Lung microvascular endothelial cell (primary cell): ENCODE measurements around the gene PIM1. TPM values are rescaled to one million over a fixed set of nuclear protein-coding genes. Genes with fewer than 3 reads are reported as not detected.
"Not testable (repeated sequence)": the region's sequence is repeated elsewhere in the genome, so short reads cannot be mapped to it uniquely, and the experiment has no call there.

Experiments used
- DNase-seq, 2 donors: peaks; one replicate each; pipeline versions ENCODE4 v3.0.0 to v3.0.0-alpha.2; 2010; ENCODE audit warnings: low read depth in 2 of 2
- total RNA-seq: library from RNA; depleted of rRNA; stranded (reverse); fragments of >200 nt; gene quantifications from 2 replicates; pipeline ENCODE4 v1.2.1, GENCODE V29; 2014

Gene PIM1
- total RNA-seq, 1 donor from 2014 or later = 0.40 TPM

DNA sequence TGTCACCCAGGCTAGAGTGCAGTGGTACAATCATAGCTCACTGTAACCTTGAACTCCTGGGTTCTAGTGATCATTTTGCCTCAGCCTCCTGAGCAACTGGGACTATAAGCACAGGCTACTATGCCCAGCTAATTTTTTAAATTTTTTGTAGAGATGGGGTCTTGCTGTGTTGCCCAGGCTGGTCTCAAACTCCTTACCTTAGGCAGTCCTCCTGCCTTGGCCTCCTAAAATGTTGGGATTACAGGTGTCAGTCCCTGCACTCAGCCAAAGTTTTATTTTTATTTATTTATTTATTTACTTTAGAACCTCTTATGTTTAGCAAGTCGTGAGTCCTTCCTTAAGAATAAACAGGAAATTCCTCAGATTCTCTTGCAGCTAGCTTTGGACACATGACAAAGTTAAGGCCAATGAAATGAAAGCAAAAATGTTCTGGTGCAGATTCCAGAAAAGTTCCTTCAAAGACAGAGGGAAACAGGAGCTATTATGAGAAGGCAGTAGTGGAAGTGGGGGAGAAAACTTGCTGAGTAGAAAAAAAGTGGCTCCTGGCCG, 19.1 kb downstream of the PIM1 start:
- no peak for DNase-seq

DNA sequence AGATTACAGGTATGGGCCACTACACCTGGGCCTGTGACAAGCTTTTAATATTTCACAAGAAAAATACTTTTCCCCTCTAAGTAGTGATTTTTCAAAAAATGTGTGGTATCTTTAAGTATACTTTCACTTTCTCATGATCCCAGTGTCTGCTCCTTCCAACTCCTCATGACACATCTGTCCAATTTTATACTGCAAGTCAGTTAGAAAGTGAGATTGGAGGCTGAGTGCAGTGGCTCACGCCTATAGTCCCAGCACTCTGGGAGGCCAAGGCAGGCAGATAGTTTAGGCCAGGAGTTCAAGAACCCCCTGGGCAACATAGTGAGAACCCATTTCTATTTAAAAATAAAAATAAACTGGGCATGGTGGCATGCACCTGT, 20.2 kb downstream of the PIM1 start:
- DNase-seq = no peak

DNA sequence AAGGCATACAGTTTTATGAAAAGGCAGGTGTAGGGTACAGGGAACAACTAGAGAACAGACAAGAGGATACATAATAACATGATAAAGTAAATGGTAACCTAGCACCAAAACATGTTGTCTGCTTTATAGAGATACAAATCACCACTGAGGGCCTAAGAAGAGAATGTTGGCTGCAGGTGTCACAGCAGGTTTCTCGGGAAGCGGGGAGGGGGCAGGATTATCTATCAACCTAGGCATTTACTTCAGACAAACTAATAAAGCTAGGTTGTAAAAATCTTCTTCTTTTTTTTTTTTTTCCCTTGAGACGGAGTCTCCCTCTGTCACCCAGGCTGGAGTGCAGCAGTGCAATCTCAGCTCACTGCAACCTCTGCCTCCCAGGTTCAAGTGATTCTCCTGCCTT, 22.7 kb downstream of the PIM1 start:
- DNase-seq = no peak

DNA sequence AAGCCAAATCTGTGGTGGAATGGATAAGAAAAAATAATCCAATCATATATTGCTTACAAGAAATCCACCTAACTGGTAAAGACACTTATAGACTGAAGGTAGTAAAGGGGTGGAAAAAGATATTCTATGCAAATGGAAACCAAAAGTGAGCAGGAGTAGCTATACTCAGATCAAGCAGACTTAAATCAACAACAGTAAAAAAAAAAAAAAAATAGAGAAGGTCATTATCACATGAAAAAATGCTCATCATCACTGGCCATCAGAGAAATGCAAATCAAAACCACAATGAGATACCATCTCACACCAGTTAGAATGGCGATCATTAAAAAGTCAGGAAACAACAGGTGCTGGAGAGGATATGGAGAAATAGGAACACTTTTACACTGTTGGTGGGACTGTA, 24.9 kb downstream of the PIM1 start:
- DNase-seq = not testable (repeated sequence)

DNA sequence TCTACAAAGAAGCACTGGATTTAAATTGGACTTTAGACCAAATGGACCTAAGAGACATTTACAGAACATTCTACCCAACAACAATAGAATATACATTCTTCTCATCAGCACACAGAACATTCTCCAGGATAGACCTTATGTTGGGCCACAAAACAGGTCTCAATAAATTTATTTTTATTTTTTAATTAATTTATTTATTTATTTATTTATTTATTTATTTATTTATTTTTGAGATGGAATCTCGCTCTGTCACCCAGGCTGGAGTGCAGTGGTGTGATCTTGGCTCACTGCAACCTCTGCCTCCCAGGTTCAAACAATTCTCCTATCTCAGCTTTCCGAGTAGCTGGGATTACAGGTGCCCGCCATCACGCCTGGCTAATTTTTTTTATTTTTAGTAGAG, 26.5 kb downstream of the PIM1 start:
- DNase-seq = not testable (repeated sequence)

DNA sequence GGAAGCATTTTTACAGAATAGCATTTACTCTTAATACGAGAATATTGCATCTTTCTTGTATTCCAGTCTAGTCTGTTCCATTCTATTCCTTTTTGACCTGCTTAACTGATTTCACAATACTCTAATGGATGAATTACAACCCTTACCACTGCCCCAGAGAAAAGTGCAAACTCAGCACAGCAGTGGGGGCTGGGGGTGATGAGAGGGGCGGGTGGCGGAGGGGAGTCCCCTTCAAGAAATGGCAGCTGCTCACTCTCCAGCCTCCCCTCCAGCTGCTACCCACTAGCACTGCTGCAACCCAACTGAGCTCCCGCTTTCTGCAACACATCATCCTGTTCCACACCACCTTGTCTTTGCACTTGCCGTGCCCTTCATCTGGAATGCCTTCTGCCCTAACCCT, 30.1 kb downstream of the PIM1 start:
- DNase-seq = no peak

DNA sequence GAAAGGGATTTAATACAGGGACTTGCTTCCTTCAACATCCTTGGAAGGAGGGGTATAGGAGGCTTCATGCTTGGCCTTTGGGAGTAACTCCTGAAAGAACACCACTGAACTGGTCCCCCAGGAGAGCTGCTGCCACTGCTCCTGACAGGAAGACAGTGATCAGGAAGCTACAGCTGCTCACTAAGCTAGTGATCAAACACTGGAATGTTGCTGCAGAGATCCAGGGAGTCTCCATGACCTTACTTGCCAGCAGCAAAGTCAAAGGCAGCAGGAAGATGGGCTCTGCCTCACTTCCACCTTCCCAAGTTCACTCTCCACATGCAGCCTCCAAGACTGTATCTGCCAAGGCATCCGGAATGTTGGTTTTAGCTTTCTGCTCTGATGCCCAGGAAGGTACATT, 31.8 kb downstream of the PIM1 start:
- no peak for DNase-seq

DNA sequence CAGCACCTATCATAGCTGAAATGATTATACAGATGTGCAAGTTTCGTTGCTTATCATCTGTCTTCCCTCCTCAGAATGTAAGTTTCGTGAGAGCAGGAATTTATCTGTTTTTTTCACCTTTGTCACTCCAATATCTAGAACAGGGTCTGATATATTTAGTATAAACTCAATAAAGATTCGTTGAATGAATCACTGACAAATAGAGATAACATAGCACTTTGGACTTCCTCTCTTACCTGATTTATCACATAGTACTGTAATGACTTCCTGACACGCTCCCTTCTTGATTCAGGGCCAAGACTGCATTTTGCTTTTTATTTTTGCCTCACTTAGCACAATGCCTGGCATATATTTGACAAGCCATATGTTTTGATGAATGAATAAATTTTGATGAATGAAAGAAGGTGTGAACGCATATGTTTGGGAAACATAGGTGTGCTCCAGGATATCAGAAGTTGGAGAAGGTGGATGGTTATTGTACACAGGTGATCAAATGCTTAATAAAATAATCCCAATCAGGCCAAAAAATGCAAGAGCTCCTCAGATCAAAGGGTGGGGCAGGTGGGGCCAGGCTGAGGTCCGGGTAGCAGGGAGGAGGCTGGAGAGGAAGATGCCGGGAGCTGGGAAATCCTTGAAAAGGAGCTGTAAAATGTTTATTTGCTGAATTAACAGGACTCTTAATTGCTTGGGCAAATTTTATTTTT, 33.0 kb downstream of the PIM1 start:
- DNase-seq = peak in 1 of 2 donors; percentile 72

DNA sequence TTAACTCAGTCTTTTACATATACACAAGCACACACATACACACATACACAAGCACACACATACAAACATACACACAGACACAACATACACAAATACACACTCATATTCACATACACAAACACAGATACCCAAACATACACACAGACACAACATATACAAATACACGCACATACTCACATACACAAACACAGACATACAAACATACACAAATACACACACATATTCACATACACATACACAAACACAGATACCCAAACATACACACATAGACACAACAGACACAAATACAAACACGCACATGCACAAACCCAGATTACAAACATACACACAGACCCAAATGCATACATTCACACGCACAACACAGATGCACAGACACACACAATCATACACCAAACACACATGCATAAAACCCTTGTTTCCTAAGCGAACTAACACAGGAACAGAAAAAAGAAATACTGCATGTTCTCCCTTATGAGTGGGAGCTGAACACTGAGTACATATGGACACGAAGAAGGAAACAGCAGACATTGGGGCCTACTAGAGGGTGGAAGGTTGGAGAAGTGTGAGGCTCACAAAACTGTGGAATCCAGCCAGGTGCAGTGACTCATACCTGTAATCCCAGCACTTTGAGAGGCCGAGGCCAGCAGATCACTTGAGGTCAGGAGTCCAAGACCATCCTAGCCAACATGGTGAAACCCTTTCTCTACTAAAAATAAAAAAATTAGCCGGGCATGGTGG, 34.2 kb downstream of the PIM1 start:
- DNase-seq = no peak

DNA sequence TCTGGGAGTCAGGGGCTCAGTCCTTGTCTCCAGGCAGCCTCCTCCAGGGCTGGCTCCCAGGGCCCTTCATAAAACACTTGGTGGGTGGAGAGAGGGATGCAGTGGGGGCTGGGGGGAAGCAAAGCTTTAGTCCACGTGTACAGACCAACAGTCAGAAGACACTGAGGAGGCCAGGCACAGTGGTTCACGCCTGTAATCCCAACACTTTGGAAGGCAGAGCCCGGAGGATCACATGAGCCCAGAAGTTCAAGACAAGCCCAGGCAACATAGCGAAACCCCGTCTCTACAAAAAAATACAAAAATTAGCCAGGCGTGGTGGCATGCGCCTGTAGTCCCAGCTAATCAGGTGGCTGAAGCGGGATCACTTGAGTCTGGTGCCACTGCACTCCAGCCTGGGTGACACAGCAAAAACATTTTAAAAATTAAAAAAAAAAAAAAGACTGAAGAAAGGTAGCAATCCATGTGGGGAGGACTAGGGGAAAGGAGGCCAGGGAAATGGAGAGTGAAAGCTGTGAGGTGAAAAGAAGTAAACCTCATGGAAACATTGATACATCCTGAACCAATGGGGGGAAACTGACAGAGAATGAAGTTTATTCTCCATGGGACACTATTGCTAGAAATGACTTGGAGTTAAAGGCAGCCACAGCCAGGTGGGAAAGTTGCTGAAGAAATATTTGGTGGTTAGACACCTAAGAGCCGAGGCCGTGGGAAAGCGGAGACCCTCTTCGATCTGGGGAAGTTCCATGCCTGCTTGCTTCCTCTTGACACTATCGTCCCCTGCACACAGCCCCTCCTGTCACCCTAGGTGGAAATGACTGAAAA, 35.4 kb downstream of the PIM1 start:
- no peak for DNase-seq

DNA sequence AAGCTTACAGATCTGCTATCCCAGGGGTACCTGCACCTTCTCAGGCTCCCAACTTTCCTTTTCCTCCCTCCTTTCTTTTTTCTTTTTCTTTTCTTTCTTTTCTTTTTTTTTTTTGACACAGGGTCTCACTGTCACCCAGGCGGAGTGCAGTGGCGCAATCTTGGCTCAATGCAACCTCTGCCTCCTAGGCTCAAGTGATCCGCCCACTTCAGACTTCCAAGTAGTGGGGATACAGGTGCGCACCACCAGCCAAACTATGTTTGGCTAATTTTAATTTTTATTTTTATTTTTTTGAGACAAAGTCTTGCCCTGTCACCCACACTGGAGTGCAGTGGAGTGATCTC, 36.0 kb downstream of the PIM1 start:
- DNase-seq = no peak

DNA sequence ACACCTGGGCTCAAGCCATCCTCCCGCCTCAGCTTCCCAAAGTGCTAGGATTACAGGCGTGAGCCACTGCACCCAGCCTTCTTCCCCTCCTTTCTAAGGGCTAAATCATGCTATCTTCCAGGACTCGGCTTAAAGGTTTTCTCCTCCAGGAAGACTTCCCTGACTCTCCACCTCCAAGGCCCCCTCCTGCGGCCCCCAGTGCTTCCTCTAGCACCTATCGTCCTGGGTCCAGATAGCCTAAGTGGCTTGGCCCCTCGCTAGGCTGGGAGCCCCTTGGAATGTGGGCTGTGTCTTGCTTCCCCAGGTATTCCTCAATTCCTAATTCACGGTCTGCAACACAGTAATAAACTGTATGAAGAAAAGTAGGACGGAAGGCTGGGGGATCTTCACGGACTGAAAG, 36.7 kb downstream of the PIM1 start:
- DNase-seq = no peak

DNA sequence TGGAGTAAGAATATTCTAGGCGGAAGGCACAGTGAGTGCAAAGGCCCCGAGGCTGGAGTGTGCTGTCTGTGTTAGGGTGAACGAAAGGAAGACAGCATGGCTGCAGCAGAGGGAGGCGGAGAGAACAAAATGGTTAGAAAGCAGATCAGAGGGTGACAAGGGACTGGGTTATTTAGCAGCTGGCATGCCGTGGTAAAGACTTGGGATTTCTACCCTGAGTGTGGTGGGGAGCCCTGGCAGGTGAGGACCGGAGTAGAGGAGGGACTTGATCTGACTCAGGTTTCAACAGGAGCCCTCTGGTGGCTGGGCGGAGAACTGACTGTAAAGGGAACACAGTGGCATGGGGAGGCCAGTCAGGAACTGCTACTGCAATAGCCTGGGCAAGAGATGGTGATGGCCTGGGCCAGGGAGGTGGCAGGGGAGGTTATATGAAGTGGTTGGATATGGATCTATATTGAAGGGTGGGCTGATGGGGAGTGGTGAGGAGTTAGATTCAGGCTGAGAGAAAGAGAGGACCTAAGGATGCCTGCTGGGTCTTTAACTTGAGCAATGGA, 38.0 kb downstream of the PIM1 start:
- DNase-seq = peak; percentile 77 to 79

DNA sequence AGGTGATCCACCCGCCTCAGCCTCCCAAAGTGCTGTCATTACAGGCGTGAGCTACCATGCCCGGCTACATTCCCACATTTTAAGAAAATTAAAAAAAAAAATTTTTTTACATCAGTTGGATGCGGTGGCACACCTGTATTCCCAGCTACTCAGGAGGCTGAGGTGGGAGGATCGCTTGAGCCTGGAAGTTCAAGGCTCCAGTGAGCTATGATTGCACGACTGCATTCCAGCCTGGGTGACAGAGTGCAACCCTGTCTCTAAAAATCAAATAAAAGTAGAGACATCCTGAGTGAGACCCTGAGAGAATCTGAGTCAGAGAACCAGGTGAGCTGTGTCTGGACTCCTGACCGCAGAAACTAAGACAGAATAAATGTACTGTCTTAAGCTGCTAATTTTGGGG, 38.8 kb downstream of the PIM1 start:
- DNase-seq = no peak

DNA sequence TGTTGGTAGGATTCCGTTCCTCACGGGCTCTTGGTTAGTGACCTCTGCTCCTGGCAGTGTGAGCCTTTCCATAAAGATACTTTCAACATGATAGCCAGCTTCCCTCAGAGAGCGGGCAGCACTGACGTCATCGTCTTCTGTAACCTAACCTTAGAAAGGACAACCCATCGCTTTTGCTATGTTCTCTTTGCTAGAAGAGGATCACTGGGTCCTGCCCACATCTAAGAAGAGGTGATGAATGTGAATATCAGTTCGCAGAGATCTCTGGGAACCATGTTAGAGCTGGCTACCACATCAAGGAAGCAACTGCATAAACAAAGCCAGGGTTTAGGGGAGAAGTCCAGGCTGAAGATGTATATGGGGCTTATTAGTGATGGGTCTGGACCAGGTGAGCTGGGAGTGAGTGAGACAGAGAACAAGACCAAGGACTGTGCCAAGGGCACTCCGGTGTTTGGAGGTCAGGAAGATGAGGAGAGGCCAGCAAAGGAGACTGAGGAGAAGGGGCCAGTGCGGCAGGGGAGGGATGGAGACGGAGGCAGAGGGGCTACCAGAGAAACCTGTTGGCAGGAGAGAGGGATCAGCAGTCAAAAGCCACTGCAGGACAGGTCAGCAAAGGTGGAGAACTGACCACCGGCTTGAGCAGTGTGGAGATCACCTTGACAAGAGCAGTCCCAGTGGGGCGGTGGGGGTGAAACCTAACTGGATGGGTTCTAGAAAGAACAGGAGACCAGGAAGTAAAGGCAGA, 39.7 kb downstream of the PIM1 start:
- DNase-seq = no peak

DNA sequence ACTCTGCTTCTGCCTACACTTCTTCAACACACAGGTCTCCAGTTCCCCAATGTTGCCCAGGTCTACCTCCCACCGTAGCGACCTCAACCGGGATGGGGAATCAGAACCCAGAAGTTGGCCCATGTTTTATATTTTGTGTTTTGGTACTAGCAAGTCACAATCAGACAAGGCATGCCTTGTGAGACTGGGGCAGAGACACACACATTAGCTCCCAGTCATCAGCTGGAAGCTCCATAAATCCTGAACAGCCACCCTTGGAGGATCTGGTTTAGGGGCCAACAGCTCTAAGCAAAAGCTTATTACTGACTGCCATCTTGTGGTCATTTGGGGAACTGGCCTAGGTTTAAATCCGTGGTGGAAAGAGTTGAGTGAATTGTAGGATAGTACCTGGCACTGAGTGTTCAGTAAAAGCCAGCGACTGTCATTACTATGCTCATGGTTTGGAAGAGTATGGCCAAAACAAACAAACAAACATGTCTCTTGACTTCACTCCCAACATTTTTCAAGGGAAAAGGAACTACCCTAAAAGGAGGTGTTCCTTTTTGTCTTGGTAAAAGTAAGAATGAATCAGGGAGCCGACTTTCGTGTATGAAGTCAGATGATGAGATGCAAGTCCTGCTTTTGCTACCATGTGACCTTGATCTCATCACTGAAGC, 40.5 kb downstream of the PIM1 start:
- peak; percentile 82 to 89 for DNase-seq

DNA sequence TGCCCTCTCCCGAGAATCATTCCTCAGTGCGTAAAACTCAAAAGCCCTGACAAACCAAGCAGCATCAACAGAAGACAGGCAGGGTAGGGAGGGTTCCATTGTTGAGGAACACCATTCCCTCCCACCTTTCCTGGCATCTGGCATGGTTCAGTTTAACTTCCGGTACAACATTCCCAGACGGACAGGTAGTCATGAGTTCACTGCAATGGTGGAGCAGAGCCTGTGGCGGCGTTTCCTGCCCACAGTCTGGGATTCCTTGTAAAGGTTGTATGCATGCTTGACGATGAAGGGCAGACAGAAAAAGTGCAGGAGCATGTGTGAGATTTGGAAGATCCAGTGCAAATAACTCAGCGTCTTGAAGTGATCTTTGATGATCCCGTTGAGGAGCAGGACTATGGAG, 42.3 kb downstream of the PIM1 start:
- no peak for DNase-seq

DNA sequence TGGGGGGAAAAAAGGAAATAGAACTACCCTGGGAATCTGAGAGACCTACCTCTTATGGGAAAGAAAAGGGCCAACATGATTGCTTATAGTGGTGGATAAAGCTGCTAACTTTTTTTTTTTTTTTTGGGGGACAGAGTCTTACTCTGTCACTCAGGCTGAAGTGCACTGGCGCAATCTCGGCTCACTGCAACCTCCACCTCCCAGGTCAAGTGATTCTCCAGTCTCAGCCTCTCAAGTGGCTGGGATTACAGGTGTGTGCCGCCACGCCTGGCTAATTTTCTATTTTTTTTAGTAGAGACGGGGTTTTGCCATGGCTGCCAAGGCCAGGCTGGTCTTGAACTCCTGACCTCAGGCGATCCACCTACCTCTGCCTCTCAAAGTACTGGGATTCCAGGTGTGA, 48.1 kb downstream of the PIM1 start:
- no peak for DNase-seq

DNA sequence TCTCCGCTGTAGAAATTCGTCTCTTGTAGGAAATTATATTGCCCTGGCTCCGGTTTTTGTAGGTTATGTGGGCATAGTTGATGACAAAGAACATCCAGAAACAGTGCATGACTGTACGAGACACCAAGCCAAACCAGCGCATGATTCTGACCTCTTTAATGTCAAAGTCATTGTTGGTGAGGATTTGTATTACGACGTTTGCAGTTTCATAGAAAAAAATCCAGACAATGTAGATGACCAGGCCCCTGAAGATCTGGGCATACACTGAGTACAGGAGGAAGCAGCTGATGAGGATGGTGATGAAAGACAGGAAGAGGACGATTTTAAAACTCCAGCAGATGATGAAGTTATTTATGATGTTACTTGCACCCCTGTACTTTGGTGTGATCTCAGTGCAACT, 48.6 kb downstream of the PIM1 start:
- peak; percentile 46 to 58 for DNase-seq

DNA sequence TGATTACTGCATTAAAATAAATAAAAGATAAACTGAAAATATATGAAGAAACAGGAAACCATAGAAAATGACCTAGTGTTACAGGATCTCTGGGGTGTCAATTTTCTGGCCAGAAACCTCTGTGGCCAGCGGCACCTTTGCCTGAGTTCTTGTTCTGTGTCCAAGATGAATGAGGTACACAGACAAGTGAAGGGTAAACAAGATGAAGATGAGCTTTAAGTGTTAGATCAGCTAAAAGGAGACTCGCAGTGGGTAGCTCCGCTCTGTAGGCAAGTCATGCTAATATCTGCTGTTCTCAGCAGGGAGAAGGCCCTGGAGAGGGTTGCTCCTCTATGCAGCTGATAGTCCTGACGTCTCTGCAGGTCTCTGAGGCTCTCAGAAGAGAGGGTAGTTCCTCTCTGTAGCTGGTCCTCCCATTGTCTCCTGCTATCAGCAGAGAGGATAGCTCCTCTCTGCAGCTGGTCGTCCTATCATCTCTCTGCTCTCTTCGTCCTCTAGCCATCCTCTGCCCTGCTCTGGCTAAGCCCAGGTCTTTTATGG, 51.7 kb downstream of the PIM1 start:
- no peak for DNase-seq
